Urothelium cell line (cell line): Measurements from ENCODE around the gene UBE2D2.

Experiments
- DNase-seq: peaks from one replicate; pipeline ENCODE4 v3.0.0; 2011; ENCODE audit warnings: low spot score, mixed read lengths
- FAIRE-seq: peaks from 2 replicates; lab custom pipeline; 2011; peaks lifted over from hg19 to GRCh38; lab: Jason Lieb, UNC

UBE2D2 gene

DNA sequence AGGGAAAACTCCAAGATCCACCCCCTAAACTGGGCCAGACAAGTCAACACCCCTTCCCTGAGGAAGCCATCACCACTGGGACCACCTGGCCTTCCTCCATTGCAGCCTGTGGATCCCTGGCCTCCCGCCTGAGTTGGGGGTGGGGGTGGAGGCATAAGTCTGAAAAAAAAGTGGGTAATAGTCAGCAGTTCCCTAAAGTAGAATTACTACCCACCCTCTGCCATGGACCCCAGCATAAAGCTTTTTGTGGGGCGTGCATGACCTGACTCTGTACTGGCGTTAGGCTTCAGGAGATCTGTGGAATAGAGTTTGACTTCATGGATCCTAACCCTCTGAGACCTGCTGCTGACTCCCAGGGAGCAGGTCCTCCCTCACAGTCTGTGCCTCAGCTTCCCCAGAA lies 85.0 kb downstream of the UBE2D2 start:
- no peak for FAIRE-seq
- DNase-seq: no peak

DNA sequence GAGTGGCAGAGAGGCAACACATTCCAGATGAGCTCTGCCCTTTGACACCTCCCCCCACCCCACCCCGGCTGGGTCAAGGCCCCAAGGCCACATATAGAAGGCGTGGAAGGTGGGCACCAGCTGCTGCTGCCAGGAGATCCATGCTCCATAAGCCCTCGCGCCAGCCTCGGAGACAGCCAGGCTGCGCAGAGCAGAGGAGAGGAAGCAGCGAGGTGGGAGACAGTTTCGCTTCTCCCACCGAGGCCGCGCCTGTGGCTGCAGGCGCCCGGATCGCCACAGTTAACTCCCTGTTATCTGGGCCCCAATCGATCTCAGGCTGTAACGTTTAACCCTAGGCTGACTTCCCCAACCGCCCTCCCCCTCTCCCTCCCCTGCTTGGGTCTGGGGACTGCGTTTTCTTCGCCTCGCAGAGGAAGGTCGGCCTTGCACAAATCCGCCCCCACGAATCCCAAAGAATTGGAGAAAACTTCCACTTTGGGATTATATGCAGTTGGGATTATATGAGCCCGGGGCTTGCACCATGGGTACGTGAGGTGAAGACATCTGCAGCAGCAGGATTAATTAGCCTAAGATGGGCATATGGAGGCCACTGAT lies 85.9 kb downstream of the UBE2D2 start:
- DNase-seq (no peak), FAIRE-seq (no peak)

DNA sequence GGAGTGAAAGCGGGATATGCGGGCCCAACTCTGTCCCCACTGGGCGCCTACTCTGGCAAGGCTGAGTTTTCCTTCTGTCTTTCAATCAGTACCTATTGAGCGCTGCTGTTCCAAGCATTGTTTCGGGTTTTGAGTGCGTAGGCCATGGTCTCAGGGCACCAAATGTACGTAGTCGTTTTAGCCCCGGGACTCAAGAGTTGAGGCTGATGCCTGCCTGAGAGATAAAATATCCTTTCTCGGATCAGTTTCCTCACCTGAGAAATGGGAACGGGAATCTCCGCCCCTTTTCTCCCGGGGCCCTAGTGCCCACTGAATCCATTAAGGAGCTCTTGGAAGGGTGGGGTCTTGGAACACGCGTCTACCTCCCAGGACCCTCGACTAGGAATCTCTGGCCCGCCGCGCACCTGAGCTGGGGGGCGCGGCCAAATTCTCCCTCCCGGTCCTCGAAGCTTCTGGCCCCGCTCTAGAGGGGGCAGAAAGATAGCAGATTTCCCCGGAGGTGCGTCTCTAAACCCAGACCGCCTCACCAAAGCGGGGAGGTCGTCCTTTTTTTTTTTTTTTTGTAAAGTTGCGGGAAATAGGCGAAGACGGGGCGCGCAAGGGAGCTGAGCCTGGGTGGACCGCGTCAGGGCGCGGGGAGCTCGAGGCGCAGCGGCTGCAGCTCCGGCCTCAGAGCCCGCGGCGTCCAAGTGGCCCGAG lies 86.5 kb downstream of the UBE2D2 start:
- no peak for DNase-seq

DNA sequence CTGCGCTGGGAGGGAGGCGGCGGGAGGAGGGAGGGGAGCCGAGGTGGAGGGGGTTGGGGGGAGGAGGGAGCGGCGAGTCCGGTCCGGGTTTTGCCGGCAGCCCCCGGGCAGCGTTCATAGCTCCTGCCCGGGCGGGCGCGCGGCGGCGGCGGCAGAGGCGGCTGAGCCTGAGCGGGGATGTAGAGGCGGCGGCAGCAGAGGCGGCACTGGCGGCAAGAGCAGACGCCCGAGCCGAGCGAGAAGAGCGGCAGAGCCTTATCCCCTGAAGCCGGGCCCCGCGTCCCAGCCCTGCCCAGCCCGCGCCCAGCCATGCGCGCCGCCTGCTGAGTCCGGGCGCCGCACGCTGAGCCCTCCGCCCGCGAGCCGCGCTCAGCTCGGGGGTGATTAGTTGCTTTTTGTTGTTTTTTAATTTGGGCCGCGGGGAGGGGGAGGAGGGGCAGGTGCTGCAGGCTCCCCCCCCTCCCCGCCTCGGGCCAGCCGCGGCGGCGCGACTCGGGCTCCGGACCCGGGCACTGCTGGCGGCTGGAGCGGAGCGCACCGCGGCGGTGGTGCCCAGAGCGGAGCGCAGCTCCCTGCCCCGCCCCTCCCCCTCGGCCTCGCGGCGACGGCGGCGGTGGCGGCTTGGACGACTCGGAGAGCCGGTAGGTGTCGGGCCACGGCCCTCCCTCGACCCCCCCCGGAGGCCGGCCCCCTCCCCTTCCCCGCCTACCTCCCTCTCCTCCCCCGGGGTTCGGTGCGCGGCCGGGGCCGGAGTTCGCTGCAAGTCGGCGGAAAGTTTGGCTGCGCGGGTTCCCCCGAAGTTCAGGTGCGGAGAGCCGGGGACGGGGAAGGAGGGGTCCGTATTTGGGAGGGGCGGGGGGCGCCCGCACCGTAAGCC lies 87.3 kb downstream of the UBE2D2 start, which contains the start of gene CXXC5:
Gene CXXC5, plus strand, starts transcription at position 145 of the 877 bp plus-strand sequence. CDS start 32,175 bp downstream, outside the sequence.
- FAIRE-seq: no peak
- DNase-seq: peak; percentile 75

More for the DNA sequence above, 86.5 kb downstream of the UBE2D2 start:
- FAIRE-seq: no peak

DNA sequence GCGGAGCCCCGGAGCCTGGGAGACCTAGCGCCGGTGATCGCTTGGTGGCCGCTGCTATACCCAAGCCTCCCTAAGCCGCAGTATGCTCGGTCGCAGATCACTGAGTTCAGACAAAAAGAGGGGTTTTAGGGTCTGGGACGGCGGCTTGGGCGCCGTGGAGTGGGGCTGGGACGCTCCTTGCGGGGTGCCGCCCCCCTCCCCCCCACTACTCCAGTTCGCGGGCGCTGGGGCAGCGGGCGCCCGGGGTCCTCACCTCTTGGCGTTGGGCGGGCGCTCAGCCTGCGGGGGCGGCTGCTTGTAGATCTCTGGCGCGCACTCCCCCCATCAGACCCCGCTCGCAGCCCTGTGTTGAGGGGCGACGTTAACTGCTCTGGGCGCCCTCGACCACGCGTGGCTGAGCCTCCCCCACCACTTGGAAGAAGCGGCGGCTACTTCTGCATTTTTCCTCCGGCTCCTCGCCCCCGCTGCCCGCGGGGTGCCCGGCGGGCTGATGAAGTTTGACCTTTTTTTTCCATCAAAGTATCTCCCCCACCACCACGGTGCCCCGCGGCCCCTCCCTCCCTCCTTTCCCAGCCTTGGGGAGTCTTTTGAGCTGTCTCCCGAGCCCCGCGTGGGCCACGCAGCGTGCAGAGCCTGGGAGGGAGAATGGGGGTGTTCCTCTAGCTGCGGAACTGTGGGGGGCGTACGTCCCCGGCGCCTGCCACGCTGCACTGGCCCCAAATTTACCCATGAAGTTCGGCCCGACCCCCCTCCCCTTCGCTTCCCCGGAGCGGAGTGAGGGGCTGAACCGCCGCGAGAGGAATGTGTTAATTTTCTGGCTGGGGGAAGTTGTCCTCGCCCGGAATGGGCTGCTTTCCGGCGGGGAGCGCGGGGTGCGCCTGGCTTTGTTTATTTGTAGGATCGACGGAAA lies 88.2 kb downstream of the UBE2D2 start:
- DNase-seq (no peak), FAIRE-seq (no peak)

DNA sequence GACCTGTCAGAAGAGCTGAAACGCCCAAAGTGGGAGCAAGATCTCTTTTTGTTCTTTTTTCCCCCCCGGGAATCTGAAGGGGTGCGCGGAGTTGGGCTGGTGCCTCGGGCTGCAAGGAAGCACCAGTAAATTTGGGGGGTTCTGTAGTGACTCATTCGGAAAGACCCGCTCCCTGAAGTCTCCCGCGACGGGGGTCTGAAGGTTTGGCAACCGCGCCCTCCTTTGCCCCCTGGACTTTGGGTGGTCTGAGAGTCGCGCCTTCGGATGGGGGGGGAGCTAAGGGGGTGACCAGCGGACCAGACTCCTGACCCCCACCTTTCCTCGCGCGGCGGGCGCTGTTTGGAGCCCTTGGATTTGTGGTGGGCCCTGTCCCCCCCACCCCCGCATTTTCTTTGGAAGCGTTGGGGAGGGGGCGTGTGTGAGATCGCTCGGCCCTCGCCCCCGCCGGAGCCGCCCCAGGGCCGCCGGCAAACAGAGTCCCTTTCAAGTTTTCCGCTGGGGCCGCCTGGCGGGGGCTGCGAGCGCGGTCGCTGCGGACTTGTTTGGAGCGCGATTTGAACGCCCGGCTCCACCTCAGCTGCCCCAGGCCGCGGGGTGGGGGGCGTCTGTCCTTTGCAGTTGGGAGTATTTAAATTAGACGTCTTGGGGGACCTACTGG lies 89.0 kb downstream of the UBE2D2 start:
- no peak for FAIRE-seq
- no peak for DNase-seq

DNA sequence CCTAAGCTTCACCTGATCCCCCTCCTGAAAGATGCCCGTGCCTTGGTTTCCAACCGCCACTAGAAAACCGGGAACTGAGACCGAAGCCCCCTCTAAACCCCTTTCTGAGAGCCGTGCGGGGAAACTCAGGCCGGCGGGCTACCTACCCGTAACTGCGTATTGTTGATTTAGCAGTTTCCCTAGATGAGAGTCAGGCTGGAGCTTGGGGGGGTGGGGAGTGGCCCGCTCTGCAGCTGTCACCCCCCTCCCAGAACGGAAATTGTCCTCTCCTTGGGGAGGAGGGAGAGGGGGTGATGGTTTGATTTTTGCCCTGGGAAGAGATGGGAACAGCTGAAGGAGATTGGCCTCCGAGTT lies 89.5 kb downstream of the UBE2D2 start:
- DNase-seq (no peak), FAIRE-seq (no peak)

DNA sequence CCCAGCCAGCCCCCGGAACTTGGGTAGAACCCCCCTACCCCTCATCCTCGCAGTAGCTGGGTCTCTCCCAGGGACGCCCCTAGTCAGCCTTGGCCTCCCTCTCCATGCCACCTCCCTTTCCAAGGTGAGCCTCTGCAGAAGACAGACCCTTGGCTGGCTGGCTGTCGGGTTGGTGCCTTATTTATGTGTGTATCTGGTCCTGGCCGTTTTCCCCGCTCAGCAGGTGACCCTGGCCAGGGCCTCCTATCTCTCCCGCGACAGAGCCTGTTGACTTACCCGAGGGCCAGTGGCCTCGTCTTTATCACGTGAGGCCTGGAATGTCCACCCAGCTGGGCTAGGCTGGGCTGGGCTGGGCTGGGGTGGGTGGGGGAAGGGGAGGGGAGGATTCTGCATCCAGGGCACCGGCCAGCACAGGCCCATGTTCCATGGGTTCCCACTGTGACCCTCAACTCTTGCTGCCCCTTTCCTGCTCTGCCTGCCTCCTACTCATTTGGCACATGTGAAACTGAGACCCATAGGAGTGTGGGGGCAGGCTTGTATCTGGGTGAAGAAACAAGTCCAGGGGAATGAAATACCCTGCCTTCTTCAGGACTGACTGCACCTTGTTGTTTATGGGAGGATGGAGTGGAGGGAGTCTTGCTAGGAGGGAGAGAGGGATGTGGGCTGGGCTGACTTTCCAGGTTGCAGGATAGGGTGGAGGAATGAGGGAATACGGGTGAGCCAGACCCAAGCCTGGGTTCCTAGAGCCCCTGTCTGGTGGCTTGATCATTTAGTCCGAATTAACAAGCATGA lies 90.1 kb downstream of the UBE2D2 start:
- no peak for FAIRE-seq
- DNase-seq: no peak

DNA sequence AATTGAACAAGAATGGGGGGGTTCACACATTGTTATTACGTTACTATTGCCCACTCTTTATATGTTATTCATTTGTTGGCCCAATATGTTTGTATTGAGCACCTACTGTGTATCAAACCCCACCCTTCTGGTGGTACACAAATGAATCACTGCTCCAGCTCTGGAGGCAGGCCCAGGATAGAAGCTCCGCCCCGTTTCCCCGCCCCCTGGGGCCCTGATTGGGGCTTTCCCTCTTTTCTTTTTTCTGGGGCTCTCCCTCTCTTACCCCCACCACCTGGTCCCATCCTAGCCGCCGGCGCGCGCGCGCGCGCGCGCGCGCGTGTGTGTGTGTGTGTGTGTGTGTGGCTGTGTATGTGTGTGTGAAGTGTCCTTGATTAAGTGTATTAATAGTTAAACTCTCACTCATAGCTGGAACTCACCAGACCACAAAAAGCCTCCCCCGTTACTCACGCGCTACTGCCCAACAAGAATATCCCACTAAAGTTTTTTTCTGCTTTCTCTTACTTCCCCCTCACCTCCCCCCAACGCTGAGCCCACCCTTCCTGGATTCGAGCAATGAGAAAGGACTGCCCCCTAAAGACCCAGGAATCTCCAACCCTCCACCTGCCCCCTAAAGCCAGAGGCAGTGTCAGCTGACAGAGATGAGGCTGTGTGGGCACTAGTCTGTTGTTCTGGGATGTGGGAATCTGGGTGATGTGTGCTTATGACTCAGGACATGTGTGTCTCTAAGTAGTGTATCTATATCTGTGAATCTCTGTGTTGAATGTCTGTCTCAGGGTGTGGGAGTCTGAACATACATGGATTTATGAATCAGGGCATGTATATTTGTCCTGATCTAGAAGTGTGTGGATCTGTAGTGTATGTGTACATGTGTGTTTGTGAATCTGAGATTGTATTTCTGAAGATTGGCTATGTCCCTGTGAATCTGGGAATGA lies 91.0 kb downstream of the UBE2D2 start:
- DNase-seq (peak; percentile 78), FAIRE-seq (no peak)

DNA sequence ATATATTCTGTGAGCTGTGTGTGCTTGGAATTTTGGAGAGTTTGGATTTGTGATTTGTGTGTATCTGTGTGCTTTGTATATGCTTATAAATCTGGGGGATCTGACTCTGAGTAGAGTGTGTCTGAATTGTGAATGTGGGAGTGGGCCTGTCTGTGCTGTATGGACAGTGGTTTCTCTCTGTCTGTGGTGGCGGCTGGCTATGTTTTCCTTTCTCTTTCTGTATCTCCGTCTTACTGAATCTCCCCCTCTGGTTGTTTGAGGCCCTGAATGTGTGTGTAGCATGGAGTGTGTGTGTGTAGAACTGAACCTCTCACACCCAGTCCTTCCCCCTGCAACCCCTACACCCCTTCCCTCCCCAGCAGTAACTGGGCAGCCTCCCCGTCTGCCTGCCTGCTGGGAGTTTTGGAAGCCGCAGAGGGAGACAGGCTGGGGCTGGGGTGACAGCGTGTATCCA lies 91.7 kb downstream of the UBE2D2 start:
- DNase-seq (no peak), FAIRE-seq (no peak)

DNA sequence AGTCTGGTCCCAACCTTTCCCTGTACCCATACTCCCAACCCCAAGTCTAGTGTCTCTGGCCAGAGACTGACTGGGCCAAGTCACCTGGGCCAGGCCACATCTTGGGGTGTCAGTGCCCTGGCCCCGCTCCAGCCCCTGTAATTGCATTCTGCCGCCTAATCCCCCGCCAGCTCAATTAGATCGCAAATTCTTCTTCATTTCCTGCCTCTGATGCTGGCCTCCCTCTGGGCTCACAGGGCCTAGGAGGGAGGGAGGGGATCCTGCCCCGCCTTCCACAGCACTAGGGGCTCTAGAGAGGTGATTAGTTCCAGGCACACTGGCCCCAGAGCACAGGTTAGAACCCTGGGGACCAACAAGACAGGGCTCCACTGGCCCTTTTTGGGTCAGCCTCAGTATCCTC lies 92.5 kb downstream of the UBE2D2 start:
- FAIRE-seq (no peak), DNase-seq (no peak)

DNA sequence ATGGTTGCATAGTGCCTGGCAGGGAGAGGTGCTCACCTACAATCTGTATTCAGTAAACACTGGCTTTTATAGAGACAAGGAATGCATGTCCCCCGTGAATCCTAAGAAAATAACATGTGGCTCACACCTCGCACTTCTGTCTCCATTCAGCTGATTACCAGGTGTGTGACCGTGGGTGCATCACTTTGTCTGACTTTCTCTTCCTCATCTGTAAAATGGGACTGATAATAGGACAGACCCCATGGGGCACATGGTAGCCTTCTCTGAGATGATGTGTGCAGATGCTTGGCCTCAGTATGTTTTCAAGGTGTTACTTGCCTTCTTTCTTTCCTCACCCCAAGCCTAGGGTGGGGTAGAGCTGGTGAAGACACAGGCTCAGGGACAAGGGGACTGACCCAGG lies 93.3 kb downstream of the UBE2D2 start:
- no peak for FAIRE-seq
- no peak for DNase-seq

DNA sequence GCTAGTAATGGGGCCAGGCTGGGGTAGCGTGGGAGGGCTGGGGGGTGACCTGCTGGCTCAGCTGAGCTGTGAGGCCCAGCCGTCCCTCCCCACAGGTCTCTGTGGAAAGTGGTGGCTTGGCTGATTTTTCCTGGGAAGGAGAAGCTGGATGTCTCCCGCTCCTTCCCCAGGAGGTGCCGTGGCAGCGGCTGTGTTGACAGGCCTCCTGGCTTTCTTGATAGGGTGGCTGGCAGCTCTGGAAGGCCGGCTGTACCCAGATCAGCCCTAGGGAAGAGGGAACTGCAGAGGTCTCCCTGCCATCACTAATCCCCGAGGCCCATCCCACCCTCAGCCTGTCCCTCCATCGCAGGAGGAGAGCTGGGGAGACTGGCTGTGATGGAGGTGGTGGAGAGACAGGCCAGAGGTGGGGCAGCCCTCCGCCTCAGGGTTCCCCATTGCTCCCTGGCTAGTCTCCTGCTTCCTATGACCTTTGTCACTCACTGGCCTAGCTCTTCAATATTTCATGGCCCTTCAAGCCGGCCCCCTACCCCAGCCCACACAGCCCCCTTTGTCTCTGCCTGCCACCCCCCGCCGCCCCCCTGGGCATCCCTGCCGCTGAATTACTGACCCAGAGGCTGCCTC lies 93.8 kb downstream of the UBE2D2 start:
- no peak for DNase-seq
- no peak for FAIRE-seq

DNA sequence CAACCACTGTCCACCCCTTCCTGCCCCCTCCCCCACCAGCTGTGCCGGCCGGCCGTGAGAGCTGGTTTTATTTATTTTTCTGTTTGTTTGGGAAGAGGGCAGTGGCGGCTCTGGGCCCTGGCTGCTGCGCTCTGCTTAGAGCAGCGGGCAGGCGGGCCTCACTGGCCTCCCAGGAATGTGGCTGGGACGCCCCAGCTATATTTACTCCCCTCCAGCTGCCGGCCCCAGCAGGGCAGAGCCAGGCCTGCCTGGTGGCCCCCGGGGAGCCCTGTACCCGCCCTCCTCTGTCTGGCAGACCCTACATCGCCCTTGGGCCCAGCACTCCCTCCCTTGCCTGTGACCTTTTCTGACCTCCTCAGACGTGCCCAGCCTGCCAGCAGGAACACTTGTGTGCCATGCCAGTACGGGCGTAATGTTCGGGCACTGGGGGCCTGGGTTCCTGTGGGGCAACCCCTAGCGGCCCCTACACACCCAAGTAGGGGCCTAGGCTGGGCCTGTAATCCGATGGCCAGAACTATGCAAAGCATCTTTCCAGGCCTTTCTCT lies 94.7 kb downstream of the UBE2D2 start:
- DNase-seq (no peak), FAIRE-seq (no peak)

DNA sequence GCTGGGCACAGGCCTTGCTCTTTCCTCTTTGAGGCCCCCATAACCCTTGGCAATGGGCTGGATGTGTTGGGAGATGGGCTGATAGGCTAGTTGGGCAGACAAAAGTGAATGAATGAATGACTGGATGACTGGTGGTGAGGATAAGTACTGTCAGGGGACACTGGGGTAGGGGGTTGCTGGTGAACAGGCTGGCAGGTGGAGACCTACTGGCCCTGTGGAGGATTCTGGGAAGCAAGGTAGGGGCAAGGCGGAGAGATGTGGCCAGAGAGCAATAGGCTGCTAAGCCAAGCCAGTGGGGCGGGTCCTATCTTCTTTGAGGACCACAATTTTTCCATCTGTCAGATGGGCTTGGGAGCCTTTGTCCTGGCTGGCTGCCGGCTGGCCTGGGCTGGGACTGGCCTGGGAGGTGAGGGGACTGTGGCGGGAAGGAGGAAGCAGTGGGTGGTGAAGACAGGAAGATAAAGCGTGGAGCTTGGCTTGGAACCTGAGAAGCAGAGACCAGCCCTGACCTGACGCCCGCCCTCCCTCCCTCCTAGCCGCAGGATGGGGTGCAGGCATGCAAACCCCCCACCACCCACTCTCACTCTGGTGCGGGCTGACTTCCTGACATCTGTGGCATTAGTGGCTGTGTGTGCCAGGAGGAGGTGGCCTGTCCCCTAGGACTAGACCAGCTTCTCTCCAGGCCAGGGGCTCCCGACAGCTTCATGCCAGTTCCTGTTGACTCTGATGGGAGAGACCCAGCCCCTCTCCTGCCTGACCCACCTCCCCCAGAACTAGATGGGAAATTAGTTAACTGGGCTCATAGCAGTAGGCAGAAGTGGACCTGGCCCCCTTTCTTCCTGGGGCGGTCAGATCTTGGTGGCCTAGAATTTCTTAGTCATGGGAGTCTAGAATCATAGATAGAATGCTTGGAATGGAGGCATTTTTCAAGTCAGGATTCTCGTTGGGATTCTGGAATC lies 96.5 kb downstream of the UBE2D2 start:
- FAIRE-seq: no peak
- DNase-seq: no peak

DNA sequence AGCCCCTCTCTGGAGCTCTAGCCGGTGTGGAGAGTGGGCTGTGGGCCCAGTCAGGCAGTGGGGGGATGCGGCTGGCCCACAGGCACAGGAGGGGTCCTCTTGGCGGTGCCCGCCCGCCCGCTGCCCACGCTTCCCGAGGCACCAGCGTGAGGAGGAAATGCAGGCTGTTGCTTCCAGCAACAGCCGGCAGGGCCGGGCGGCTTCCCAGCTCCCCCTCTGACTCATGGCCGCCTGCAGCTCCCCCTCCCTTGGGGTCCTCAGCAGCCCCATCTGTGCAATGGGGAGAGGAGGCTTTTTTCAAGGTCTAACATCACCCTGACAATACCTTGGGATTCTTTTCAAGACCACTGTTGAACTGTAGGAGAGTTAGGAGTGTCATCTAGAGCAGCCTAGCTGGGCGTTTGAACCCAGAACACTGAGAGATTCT lies 97.4 kb downstream of the UBE2D2 start:
- no peak for DNase-seq
- FAIRE-seq: no peak
